SK-N-SH treated with all-trans-retinoic acid at 6 μM for 48 hours (cell line): ENCODE results near the gene TMEM132A.

Source experiments
- ATAC-seq: fragments of 200-7000 bp; cut with Tn5 transposase; 3 replicates; pipeline ENCODE4 v1.9.1; 2020; ENCODE audit warnings: mild to moderate bottlenecking, moderate library complexity
- ARNTL ChIP-seq: fragments of 450-650 bp; formaldehyde crosslinking; IDR thresholded peaks from 2 replicates; pipeline ENCODE4 v1.5.0; 2020; ENCODE audit warnings: low read depth, mild to moderate bottlenecking, moderate library complexity, borderline replicate concordance
- BACH2 ChIP-seq: fragments of 250-450 bp; sonication (Bioruptor Pico); IDR thresholded peaks from 2 replicates; pipeline ENCODE4 v1.9.0; 2021; ENCODE audit warnings: mild to moderate bottlenecking, borderline replicate concordance
- CREB5 ChIP-seq: fragments of 250-450 bp; sonication (Bioruptor Pico); IDR thresholded peaks from 2 replicates; pipeline ENCODE4 v1.5.1; 2020; ENCODE audit warnings: low read depth, mild to moderate bottlenecking, moderate library complexity
- CSRNP3 ChIP-seq: fragments of 250-450 bp; sonication (Bioruptor Pico); IDR thresholded peaks from 2 replicates; pipeline ENCODE4 v1.5.1; 2021; ENCODE audit warnings: mild to moderate bottlenecking, moderate library complexity
- ESRRG ChIP-seq: fragments of 250-450 bp; sonication (Bioruptor Pico); IDR thresholded peaks from 2 replicates; pipeline ENCODE4 v1.6.1; 2021; ENCODE audit warnings: mild to moderate bottlenecking
- GLIS3 ChIP-seq: fragments of 250-450 bp; sonication (Bioruptor Pico); IDR thresholded peaks from 2 replicates; pipeline ENCODE4 v1.5.0; 2020; ENCODE audit warnings: mild to moderate bottlenecking, moderate library complexity
- ISL1 ChIP-seq: fragments of 250-450 bp; sonication (Bioruptor Pico); IDR thresholded peaks from 2 replicates; pipeline ENCODE4 v2.1.2; 2022; ENCODE audit warnings: mild to moderate bottlenecking, moderate library complexity
- PATZ1 ChIP-seq: fragments of 250-450 bp; sonication (Bioruptor Pico); IDR thresholded peaks from 2 replicates; pipeline ENCODE4 v1.8.0; 2020; ENCODE audit warnings: mild to moderate bottlenecking, moderate library complexity, borderline replicate concordance
- PPARA ChIP-seq: fragments of 250-450 bp; sonication (Bioruptor Pico); IDR thresholded peaks from 2 replicates; pipeline ENCODE4 v1.5.0; 2020; ENCODE audit warnings: mild to moderate bottlenecking, borderline replicate concordance
- RARB ChIP-seq: fragments of 250-450 bp; sonication (Bioruptor Pico); IDR thresholded peaks from 2 replicates; pipeline ENCODE4 v1.8.0; 2021; ENCODE audit warnings: mild to moderate bottlenecking, moderate library complexity
- SNAI2 ChIP-seq: fragments of 250-450 bp; sonication (Bioruptor Pico); IDR thresholded peaks from 2 replicates; pipeline ENCODE4 v1.5.0; 2020; ENCODE audit warnings: mild to moderate bottlenecking, moderate library complexity
- TCF4 ChIP-seq: fragments of 250-450 bp; sonication (Bioruptor Pico); IDR thresholded peaks from 2 replicates; pipeline ENCODE4 v1.8.0; 2021; ENCODE audit warnings: mild to moderate bottlenecking, moderate library complexity, borderline replicate concordance
- TOX ChIP-seq: fragments of 250-450 bp; sonication (Bioruptor Pico); IDR thresholded peaks from 2 replicates; pipeline ENCODE4 v1.8.0; 2021; ENCODE audit warnings: mild to moderate bottlenecking, moderate library complexity, borderline replicate concordance
- ZC3H10 ChIP-seq: fragments of 250-450 bp; sonication (Bioruptor Pico); IDR thresholded peaks from 2 replicates; pipeline ENCODE4 v1.5.1; 2021; ENCODE audit warnings: mild to moderate bottlenecking, moderate library complexity
- ZFP3 ChIP-seq: fragments of 250-450 bp; sonication (Bioruptor Pico); IDR thresholded peaks from 2 replicates; pipeline ENCODE4 v1.5.0; 2020; ENCODE audit warnings: mild to moderate bottlenecking, moderate library complexity
- ZFP30 ChIP-seq: fragments of 450-650 bp; formaldehyde crosslinking; IDR thresholded peaks from 2 replicates; pipeline ENCODE4 v1.5.0; 2022; ENCODE audit warnings: mild to moderate bottlenecking, moderate library complexity
- ZNF565 ChIP-seq: fragments of 450-650 bp; formaldehyde crosslinking; conservative IDR thresholded peaks from 2 replicates; pipeline ENCODE4 v1.5.0; 2020; ENCODE audit warnings: low read depth, mild to moderate bottlenecking, moderate library complexity
- ZNF70 ChIP-seq: fragments of 450-650 bp; formaldehyde crosslinking; IDR thresholded peaks from 2 replicates; pipeline ENCODE4 v1.5.0; 2020; ENCODE audit warnings: mild to moderate bottlenecking, moderate library complexity
- ZNF8 ChIP-seq: fragments of 450-650 bp; formaldehyde crosslinking; IDR thresholded peaks from 2 replicates; pipeline ENCODE4 v1.5.0; 2020; ENCODE audit warnings: mild to moderate bottlenecking, moderate library complexity
- TF ChIP-seq, protein P1 (sequence below): fragments of 250-450 bp; sonication (Bioruptor Pico); IDR thresholded peaks from 2 replicates; pipeline ENCODE4 v1.8.0; 2021; ENCODE audit warnings: low read depth, mild to moderate bottlenecking, moderate library complexity, borderline replicate concordance
- TF ChIP-seq, protein P2 (sequence below): fragments of 250-450 bp; sonication (Bioruptor Pico); IDR thresholded peaks from 2 replicates; pipeline ENCODE4 v1.5.0; 2020; ENCODE audit warnings: mild to moderate bottlenecking, moderate library complexity

The TMEM132A gene

GRCh38 chr11:60964801-60965200, 40.5 kb downstream of the TMEM132A start:
- TF ChIP-seq ZFP30 (CRISPR knock-in tag) (no peak), GLIS3 (CRISPR knock-in tag) (no peak), BACH2 (no peak), CSRNP3 (no peak), SNAI2 (CRISPR knock-in tag) (no peak), ZC3H10 (no peak), ESRRG (CRISPR knock-in tag) (no peak), TOX (no peak), ZNF565 (CRISPR knock-in tag) (no peak)
- TF ChIP-seq, protein P1, sequence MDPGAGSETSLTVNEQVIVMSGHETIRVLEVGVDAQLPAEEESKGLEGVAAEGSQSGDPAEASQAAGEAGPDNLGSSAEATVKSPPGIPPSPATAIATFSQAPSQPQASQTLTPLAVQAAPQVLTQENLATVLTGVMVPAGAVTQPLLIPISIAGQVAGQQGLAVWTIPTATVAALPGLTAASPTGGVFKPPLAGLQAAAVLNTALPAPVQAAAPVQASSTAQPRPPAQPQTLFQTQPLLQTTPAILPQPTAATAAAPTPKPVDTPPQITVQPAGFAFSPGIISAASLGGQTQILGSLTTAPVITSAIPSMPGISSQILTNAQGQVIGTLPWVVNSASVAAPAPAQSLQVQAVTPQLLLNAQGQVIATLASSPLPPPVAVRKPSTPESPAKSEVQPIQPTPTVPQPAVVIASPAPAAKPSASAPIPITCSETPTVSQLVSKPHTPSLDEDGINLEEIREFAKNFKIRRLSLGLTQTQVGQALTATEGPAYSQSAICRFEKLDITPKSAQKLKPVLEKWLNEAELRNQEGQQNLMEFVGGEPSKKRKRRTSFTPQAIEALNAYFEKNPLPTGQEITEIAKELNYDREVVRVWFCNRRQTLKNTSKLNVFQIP (CRISPR knock-in tag): no peak
- TF ChIP-seq, protein P2, sequence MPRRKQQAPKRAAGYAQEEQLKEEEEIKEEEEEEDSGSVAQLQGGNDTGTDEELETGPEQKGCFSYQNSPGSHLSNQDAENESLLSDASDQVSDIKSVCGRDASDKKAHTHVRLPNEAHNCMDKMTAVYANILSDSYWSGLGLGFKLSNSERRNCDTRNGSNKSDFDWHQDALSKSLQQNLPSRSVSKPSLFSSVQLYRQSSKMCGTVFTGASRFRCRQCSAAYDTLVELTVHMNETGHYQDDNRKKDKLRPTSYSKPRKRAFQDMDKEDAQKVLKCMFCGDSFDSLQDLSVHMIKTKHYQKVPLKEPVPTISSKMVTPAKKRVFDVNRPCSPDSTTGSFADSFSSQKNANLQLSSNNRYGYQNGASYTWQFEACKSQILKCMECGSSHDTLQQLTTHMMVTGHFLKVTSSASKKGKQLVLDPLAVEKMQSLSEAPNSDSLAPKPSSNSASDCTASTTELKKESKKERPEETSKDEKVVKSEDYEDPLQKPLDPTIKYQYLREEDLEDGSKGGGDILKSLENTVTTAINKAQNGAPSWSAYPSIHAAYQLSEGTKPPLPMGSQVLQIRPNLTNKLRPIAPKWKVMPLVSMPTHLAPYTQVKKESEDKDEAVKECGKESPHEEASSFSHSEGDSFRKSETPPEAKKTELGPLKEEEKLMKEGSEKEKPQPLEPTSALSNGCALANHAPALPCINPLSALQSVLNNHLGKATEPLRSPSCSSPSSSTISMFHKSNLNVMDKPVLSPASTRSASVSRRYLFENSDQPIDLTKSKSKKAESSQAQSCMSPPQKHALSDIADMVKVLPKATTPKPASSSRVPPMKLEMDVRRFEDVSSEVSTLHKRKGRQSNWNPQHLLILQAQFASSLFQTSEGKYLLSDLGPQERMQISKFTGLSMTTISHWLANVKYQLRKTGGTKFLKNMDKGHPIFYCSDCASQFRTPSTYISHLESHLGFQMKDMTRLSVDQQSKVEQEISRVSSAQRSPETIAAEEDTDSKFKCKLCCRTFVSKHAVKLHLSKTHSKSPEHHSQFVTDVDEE (CRISPR knock-in tag): no peak

GRCh38 chr11:60966890-60967289, 42.6 kb downstream of the TMEM132A start:
- TF ChIP-seq SNAI2 (CRISPR knock-in tag): no peak
- TF ChIP-seq TCF4 (CRISPR knock-in tag): no peak
- no peak for TF ChIP-seq ZFP3
- no peak for TF ChIP-seq ZNF70 (CRISPR knock-in tag)
- TF ChIP-seq CREB5 (CRISPR knock-in tag): no peak
- no peak for TF ChIP-seq ZNF8
- TF ChIP-seq ZC3H10: no peak
- no peak for TF ChIP-seq PATZ1
- no peak for TF ChIP-seq ESRRG (CRISPR knock-in tag)
- no peak for TF ChIP-seq BACH2
- no peak for TF ChIP-seq CSRNP3
- TF ChIP-seq ARNTL (CRISPR knock-in tag): no peak
- no peak for TF ChIP-seq RARB (CRISPR knock-in tag)
- no peak for TF ChIP-seq ISL1 (CRISPR knock-in tag)
- no peak for TF ChIP-seq PPARA (CRISPR knock-in tag)
- TF ChIP-seq, protein P1 (CRISPR knock-in tag): no peak
- TF ChIP-seq, all 23 proteins: peak for 0
- ATAC-seq: no peak

More at GRCh38 chr11:60964801-60965200, 40.5 kb downstream of the TMEM132A start:
- no peak for ATAC-seq
